Measurements from ENCODE around the gene TMC8. TPM values are rescaled to one million over a fixed set of nuclear protein-coding genes. Genes with fewer than 3 reads are reported as not detected.
"Not testable (repeated sequence)": the region's sequence is repeated elsewhere in the genome, so short reads cannot be mapped to it uniquely, and the experiment has no call there.

The TMC8 gene
- total and polyA plus RNA-seq, 2 donors (not counting 3 experiments of a cell fraction or from before 2014, with no cell fraction given): 0.07 to 1.3 TPM

DNA sequence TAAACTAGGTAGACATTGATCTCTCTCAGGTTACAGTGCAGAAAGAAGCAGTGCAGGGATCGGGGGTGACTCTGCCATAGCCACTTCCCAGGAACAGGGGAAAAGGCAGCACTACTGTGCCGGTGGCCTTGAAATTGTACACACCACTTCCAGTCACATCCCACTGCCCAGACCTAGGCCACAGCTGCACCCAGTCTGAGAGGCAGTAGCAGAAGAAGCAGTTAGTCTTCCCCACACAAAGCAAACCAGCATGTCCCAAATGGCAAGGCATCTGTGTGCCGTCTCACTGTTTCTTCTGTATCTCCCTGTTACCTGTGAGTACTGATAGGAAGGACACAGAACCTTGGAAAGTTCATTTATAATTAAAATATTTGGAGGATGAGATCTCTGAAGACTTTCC is 49.0 kb upstream of the TMC8 start:
- H3K36me3 ChIP-seq (ENCODE audit: control insufficient read depth in 2 of 2, extremely low read depth in 1 of 2, insufficient read depth in 2 of 2, low read length in 2 of 2): peaks cover 3 to 19% of the 10 kb centered on the region in 2 experiments
- FAIRE-seq: no peak
- CTCF ChIA-PET: no interaction called here

DNA sequence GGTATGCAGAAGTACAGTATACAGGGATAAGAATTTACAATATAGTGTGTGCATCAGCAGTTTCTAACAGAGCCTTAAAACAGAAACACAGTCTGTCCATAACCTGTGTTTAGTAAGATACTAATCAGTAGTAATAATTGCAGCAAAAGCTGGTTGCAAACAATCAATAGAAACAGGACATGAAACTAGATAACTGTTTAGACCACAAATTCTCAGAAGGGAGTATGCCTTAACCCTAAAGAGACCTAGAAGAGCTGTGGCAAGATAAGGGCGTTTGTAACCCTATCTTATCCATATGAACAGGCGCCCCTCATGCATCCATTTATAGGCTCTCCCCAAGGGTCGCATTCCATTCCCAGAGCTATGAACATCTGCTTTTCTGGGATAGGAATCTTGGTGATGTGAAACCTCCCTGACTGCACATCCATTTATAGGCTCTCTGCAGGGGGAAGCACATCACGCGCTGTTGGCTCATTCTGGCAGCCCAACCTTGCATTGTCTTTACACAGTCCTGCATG is 48.2 kb upstream of the TMC8 start:
- H3K9me1 ChIP-seq (replicated peaks; ENCODE audit: control insufficient read depth, extremely low read depth, insufficient read depth, low read length); H3K27ac ChIP-seq (ENCODE audit: insufficient read depth, low read depth, low read length); FAIRE-seq; H3K4me1 ChIP-seq (ENCODE audit: control insufficient read depth, extremely low read depth, insufficient read depth, low read length); H3K9me3 ChIP-seq (replicated peaks; ENCODE audit: control insufficient read depth, insufficient read depth, low read length); POLR2A ChIA-PET; H3K4me3 ChIP-seq (replicated peaks in 1 of 3; ENCODE audit: insufficient read depth in 1 of 3, low read depth in 1 of 3, low read length in 3 of 3); BruUV-seq (replicated peaks); H3K27me3 ChIP-seq (ENCODE audit: control insufficient read depth in 2 of 2, insufficient read depth in 2 of 2, low read length in 2 of 2); intact Hi-C loops (cut with micrococcal nuclease); H3K4me2 ChIP-seq (ENCODE audit: insufficient read depth, low read length); H2AFZ ChIP-seq (ENCODE audit: low read depth, low read length); H4K20me1 ChIP-seq (replicated peaks; ENCODE audit: control insufficient read depth, extremely low read depth, insufficient read depth, low read length); H3K79me2 ChIP-seq (ENCODE audit: control insufficient read depth, insufficient read depth, low read length); DNase-seq (ENCODE audit: low read depth, low spot score); H3K9ac ChIP-seq (replicated peaks; ENCODE audit: extremely low read depth, insufficient read depth, low read length); dilution Hi-C loops (cut with MboI; ENCODE audit: extremely low pct_ligation_motif_present, low sequenced_read_pairs): not testable (repeated sequence)
- CTCF ChIA-PET: interaction anchor here (3.2 kb wide), 1 partner anchor 168 kb away, joined by 49 read pairs; no protein-coding TSS in a partner anchor
- peaks cover 3 to 20% of the 10 kb centered on the region in 2 experiments for H3K36me3 ChIP-seq (ENCODE audit: control insufficient read depth in 2 of 2, extremely low read depth in 1 of 2, insufficient read depth in 2 of 2, low read length in 2 of 2)

More for the DNA sequence above, 49.0 kb upstream of the TMC8 start:
- dilution Hi-C loops (cut with MboI; ENCODE audit: extremely low pct_ligation_motif_present, low sequenced_read_pairs) (no loop called here), intact Hi-C loops (cut with micrococcal nuclease) (no loop called here)
- BruUV-seq (replicated peaks): no TSS peak
- POLR2A ChIA-PET: no interaction called here
- no peaks in the 10 kb centered on the region for H3K79me2 ChIP-seq (ENCODE audit: control insufficient read depth, insufficient read depth, low read length)
- no peak overlapping the region for H3K9ac ChIP-seq (replicated peaks; ENCODE audit: extremely low read depth, insufficient read depth, low read length)
- no peaks in the 10 kb centered on the region for H3K27me3 ChIP-seq (ENCODE audit: control insufficient read depth in 2 of 2, insufficient read depth in 2 of 2, low read length in 2 of 2)
- no peak for TF ChIP-seq MYC (IDR thresholded peaks at IDR 0.05; ENCODE audit: low read depth, low read length)
- TF ChIP-seq POLR2A (IDR thresholded peaks at IDR 0.05; ENCODE audit: low read depth, low read length): no peak
- no peak for TF ChIP-seq JUN (IDR thresholded peaks at IDR 0.05; ENCODE audit: borderline replicate concordance, insufficient read depth, insufficient read length, low read depth)
- TF ChIP-seq, protein P1, sequence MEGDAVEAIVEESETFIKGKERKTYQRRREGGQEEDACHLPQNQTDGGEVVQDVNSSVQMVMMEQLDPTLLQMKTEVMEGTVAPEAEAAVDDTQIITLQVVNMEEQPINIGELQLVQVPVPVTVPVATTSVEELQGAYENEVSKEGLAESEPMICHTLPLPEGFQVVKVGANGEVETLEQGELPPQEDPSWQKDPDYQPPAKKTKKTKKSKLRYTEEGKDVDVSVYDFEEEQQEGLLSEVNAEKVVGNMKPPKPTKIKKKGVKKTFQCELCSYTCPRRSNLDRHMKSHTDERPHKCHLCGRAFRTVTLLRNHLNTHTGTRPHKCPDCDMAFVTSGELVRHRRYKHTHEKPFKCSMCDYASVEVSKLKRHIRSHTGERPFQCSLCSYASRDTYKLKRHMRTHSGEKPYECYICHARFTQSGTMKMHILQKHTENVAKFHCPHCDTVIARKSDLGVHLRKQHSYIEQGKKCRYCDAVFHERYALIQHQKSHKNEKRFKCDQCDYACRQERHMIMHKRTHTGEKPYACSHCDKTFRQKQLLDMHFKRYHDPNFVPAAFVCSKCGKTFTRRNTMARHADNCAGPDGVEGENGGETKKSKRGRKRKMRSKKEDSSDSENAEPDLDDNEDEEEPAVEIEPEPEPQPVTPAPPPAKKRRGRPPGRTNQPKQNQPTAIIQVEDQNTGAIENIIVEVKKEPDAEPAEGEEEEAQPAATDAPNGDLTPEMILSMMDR (IDR thresholded peaks at IDR 0.05; ENCODE audit: extremely low read depth in 1 of 2, insufficient read depth in 1 of 2, low read depth in 1 of 2, low read length in 2 of 2): no peak
- no peak for TF ChIP-seq POLR2AphosphoS5 (IDR thresholded peaks at IDR 0.05; ENCODE audit: insufficient read depth, low read depth, low read length)
- TF ChIP-seq EZH2 (IDR thresholded peaks at IDR 0.05; ENCODE audit: borderline replicate concordance, low read depth, low read length, severe bottlenecking): no peak
- TF ChIP-seq GATA2 (IDR thresholded peaks at IDR 0.05; ENCODE audit: insufficient read depth, insufficient read length, low read depth, low read length): no peak
- no peak for TF ChIP-seq FOS (IDR thresholded peaks at IDR 0.05; ENCODE audit: borderline replicate concordance, insufficient read depth, low read length)
- TF ChIP-seq, protein P2, sequence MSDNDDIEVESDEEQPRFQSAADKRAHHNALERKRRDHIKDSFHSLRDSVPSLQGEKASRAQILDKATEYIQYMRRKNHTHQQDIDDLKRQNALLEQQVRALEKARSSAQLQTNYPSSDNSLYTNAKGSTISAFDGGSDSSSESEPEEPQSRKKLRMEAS (IDR thresholded peaks at IDR 0.05; ENCODE audit: insufficient read depth, insufficient read length): no peak
- DNase-seq (ENCODE audit: low read depth, low spot score): no peak
- H4K20me1 ChIP-seq (replicated peaks; ENCODE audit: control insufficient read depth, extremely low read depth, insufficient read depth, low read length): no peaks in the 10 kb centered on the region
- no peaks in the 10 kb centered on the region for H3K4me1 ChIP-seq (ENCODE audit: control insufficient read depth, extremely low read depth, insufficient read depth, low read length)
- no peaks in the 10 kb centered on the region for H3K9me1 ChIP-seq (replicated peaks; ENCODE audit: control insufficient read depth, extremely low read depth, insufficient read depth, low read length)
- no peak overlapping the region for H3K4me3 ChIP-seq (replicated peaks in 1 of 3; ENCODE audit: insufficient read depth in 1 of 3, low read depth in 1 of 3, low read length in 3 of 3)
- H3K9me3 ChIP-seq (replicated peaks; ENCODE audit: control insufficient read depth, insufficient read depth, low read length): no peaks in the 10 kb centered on the region
- no peak overlapping the region for H3K4me2 ChIP-seq (ENCODE audit: insufficient read depth, low read length)
- no peak overlapping the region for H3K27ac ChIP-seq (ENCODE audit: insufficient read depth, low read depth, low read length)
- no peak overlapping the region for H2AFZ ChIP-seq (ENCODE audit: low read depth, low read length)
